Measurements from ENCODE around the gene KRTAP23-1. TPM values are rescaled to one million over a fixed set of nuclear protein-coding genes. Genes with fewer than 3 reads are reported as not detected.

Gene KRTAP23-1
- total RNA-seq, 1 experiment from 2014 or later: not detected

- Histone ChIP-seq H3K27ac (no peak overlapping the region), H2AFZ (no peak overlapping the region), H3K27me3 (ENCODE audit: insufficient read depth, low read depth) (no peaks in the 10 kb centered on the region), H3K36me3 (ENCODE audit: low read depth) (no peaks in the 10 kb centered on the region), H3K79me2 (ENCODE audit: low read depth) (no peaks in the 10 kb centered on the region), H3K4me1 (replicated peaks; ENCODE audit: insufficient read depth) (no peaks in the 10 kb centered on the region), H3K9me2 (ENCODE audit: insufficient read depth) (no peaks in the 10 kb centered on the region; the same call in 1 of the 2 replicates), H3K9me3 (ENCODE audit: insufficient read depth, low read depth) (no peaks in the 10 kb centered on the region), H3K4me2 (no peak overlapping the region), H3K4me3 (no peak overlapping the region), H3F3A (ENCODE audit: insufficient read depth, low read depth) (no peaks in the 10 kb centered on the region), H4K20me1 (ENCODE audit: insufficient read depth) (no peaks in the 10 kb centered on the region)
- BruUV-seq (replicated peaks): no TSS peak
- no peak for DNase-seq
- intact Hi-C loops (cut with micrococcal nuclease; ENCODE audit: unreplicated experiment): no loop called here
- CTCF ChIA-PET: no interaction called here
- TF ChIP-seq EZH2 (IDR thresholded peaks at IDR 0.05; ENCODE audit: low read depth): no peak
- no peak for TF ChIP-seq CTCF (conservative IDR thresholded peaks at IDR 0.05)
- POLR2A ChIA-PET (ENCODE audit: unreplicated experiment): no interaction called here
Measured at GRCh38 chr21:30306884-30307283, 41.5 kb downstream of the KRTAP23-1 start.

GRCh38 chr21:30305136-30305535, 43.3 kb downstream of the KRTAP23-1 start:
- no peak overlapping the region for H3K4me3 ChIP-seq

More at GRCh38 chr21:30305136-30305535, 43.3 kb downstream of the KRTAP23-1 start:
- no TSS peak for BruUV-seq (replicated peaks)
- no peaks in the 10 kb centered on the region for H4K20me1 ChIP-seq (ENCODE audit: insufficient read depth)
- CTCF ChIA-PET: no interaction called here
- H3F3A ChIP-seq (ENCODE audit: insufficient read depth, low read depth): no peaks in the 10 kb centered on the region
- no peaks in the 10 kb centered on the region for H3K79me2 ChIP-seq (ENCODE audit: low read depth)
- no peak overlapping the region for H3K4me2 ChIP-seq
- no peak overlapping the region for H3K27ac ChIP-seq
- H3K36me3 ChIP-seq (ENCODE audit: low read depth): no peaks in the 10 kb centered on the region
- H3K9me2 ChIP-seq (ENCODE audit: insufficient read depth): no peaks in the 10 kb centered on the region
- DNase-seq: no peak
- H3K4me1 ChIP-seq (replicated peaks; ENCODE audit: insufficient read depth): no peaks in the 10 kb centered on the region
- H3K9me3 ChIP-seq (ENCODE audit: insufficient read depth, low read depth): no peaks in the 10 kb centered on the region
- POLR2A ChIA-PET (ENCODE audit: unreplicated experiment): no interaction called here
- H3K27me3 ChIP-seq (ENCODE audit: insufficient read depth, low read depth): no peaks in the 10 kb centered on the region
- no peak overlapping the region for H2AFZ ChIP-seq
- no peak for TF ChIP-seq CTCF (conservative IDR thresholded peaks at IDR 0.05)
- TF ChIP-seq EZH2 (IDR thresholded peaks at IDR 0.05; ENCODE audit: low read depth): no peak
- intact Hi-C loops (cut with micrococcal nuclease; ENCODE audit: unreplicated experiment): no loop called here

Small RNA genes lying within 50 kb of the gene (microRNA-seq; reads per million reads assigned to microRNA genes)
- not detected for gene MIR4327 (ENCODE audit: borderline number of aligned reads, borderline replicate concordance)

Other genes starting within 250 kb of the KRTAP23-1 start
- gene CLDN17, start 181.8 kb downstream of the KRTAP23-1 start, total RNA-seq (2021): not detected in 2 replicates
- gene CLDN8, start 132.5 kb downstream of the KRTAP23-1 start, total RNA-seq (2021): 0.55 and 1.2 TPM in 2 replicates
- gene KRTAP24-1, start 65.7 kb downstream of the KRTAP23-1 start, total RNA-seq (2021): not detected in 2 replicates
- not detected in 2 replicates for gene KRTAP25-1, start 59.1 kb downstream of the KRTAP23-1 start, total RNA-seq (2021)
- gene KRTAP26-1, start 28.3 kb downstream of the KRTAP23-1 start, total RNA-seq (2021): not detected in 2 replicates
- gene KRTAP27-1, start 10.9 kb downstream of the KRTAP23-1 start, total RNA-seq (2021): not detected in 2 replicates
- gene KRTAP13-2, start 23.7 kb upstream of the KRTAP23-1 start, total RNA-seq (2021): not detected in 2 replicates
- not detected in 2 replicates for gene KRTAP13-1, start 47.4 kb upstream of the KRTAP23-1 start, total RNA-seq (2021)
- gene KRTAP13-3, start 77.3 kb upstream of the KRTAP23-1 start, total RNA-seq (2021): not detected in 2 replicates
- not detected in 2 replicates for gene KRTAP13-4, start 81.6 kb upstream of the KRTAP23-1 start, total RNA-seq (2021)
- gene KRTAP15-1, start 91.7 kb upstream of the KRTAP23-1 start, total RNA-seq (2021): not detected in 2 replicates
- not detected in 2 replicates for gene KRTAP19-1, start 131.8 kb upstream of the KRTAP23-1 start, total RNA-seq (2021)
- not detected in 2 replicates for gene KRTAP19-2, start 138.8 kb upstream of the KRTAP23-1 start, total RNA-seq (2021)
- gene KRTAP19-3, start 143.4 kb upstream of the KRTAP23-1 start, total RNA-seq (2021): not detected in 2 replicates
- gene KRTAP19-4, start 148.6 kb upstream of the KRTAP23-1 start, total RNA-seq (2021): not detected in 2 replicates
- not detected in 2 replicates for gene KRTAP19-5, start 153.5 kb upstream of the KRTAP23-1 start, total RNA-seq (2021)
- not detected in 2 replicates for gene KRTAP19-6, start 193.3 kb upstream of the KRTAP23-1 start, total RNA-seq (2021)
- not detected in 2 replicates for gene KRTAP19-7, start 212.7 kb upstream of the KRTAP23-1 start, total RNA-seq (2021)
- not detected in 2 replicates for gene KRTAP22-2, start 241.8 kb upstream of the KRTAP23-1 start, total RNA-seq (2021)
- not detected in 2 replicates for gene KRTAP6-3, start 243.8 kb upstream of the KRTAP23-1 start, total RNA-seq (2021)

All from PC-9 (cell line).